ENCODE data around the gene AGXT2.
A peak's percentile ranks its signal among the peaks of the same experiment; 100 is the strongest.

Gene AGXT2

GRCh38 chr5:35056686-35057085 lies 8.9 kb upstream of the AGXT2 start:
- no peak for TF ChIP-seq CTCF (conservative IDR thresholded peaks at IDR 0.05; ENCODE audit: low read depth, low read length)
- no peak overlapping the region for H3K4me3 ChIP-seq (ENCODE audit: low read depth, low read length)
- no peak for DNase-seq (ENCODE audit: low read depth)

- DNase-seq (ENCODE audit: low read depth) = no peak
- TF ChIP-seq CTCF (conservative IDR thresholded peaks at IDR 0.05; ENCODE audit: low read depth, low read length) = no peak
- H3K4me3 ChIP-seq (ENCODE audit: low read depth, low read length) = no peak overlapping the region
Observed at GRCh38 chr5:35052838-35053237, 5.1 kb upstream of the AGXT2 start.

GRCh38 chr5:35050541-35051126 lies 2.9 kb upstream of the AGXT2 start:
- DNase-seq (ENCODE audit: low read depth) = no peak
- TF ChIP-seq CTCF (conservative IDR thresholded peaks at IDR 0.05; ENCODE audit: low read depth, low read length) = no peak
- H3K4me3 ChIP-seq (ENCODE audit: low read depth, low read length) = no peak overlapping the region

GRCh38 chr5:35048910-35049309 lies 1.2 kb upstream of the AGXT2 start:
- no peak overlapping the region for H3K4me3 ChIP-seq (ENCODE audit: low read depth, low read length)
- no peak for DNase-seq (ENCODE audit: low read depth)
- no peak for TF ChIP-seq CTCF (conservative IDR thresholded peaks at IDR 0.05; ENCODE audit: low read depth, low read length)

GRCh38 chr5:35046774-35047173 lies 975 bp downstream of the AGXT2 start:
- peak; percentile 97 for DNase-seq (ENCODE audit: low read depth)
- TF ChIP-seq CTCF (conservative IDR thresholded peaks at IDR 0.05; ENCODE audit: low read depth, low read length) = no peak
- H3K4me3 ChIP-seq (ENCODE audit: low read depth, low read length) = no peak overlapping the region

GRCh38 chr5:35045280-35045679 lies 2.5 kb downstream of the AGXT2 start:
- TF ChIP-seq CTCF (conservative IDR thresholded peaks at IDR 0.05; ENCODE audit: low read depth, low read length) = no peak
- no peak for DNase-seq (ENCODE audit: low read depth)
- H3K4me3 ChIP-seq (ENCODE audit: low read depth, low read length) = no peak overlapping the region

GRCh38 chr5:35044649-35045048 lies 3.1 kb downstream of the AGXT2 start:
- DNase-seq (ENCODE audit: low read depth) = no peak
- no peak for TF ChIP-seq CTCF (conservative IDR thresholded peaks at IDR 0.05; ENCODE audit: low read depth, low read length)
- H3K4me3 ChIP-seq (ENCODE audit: low read depth, low read length) = no peak overlapping the region
